NT2/D1 (cell line): Measurements from ENCODE around the gene METTL27.
"Not testable (repeated sequence)": the region's sequence is repeated elsewhere in the genome, so short reads cannot be mapped to it uniquely, and the experiment has no call there.

Experiments
- DNase-seq: peaks from one replicate; pipeline ENCODE4 v3.0.0-alpha.2; 2011; ENCODE audit warnings: low read depth, low spot score
- H3K27me3 ChIP-seq: 2 replicates; pipeline ENCODE4 v1.6.0; 2011; ENCODE audit warnings: mild to moderate bottlenecking; ENCODE audit not compliant: insufficient read length, insufficient read depth
- H3K36me3 ChIP-seq: 2 replicates; pipeline ENCODE4 v1.6.1; 2011; ENCODE audit warnings: mild to moderate bottlenecking, low read length, mixed read lengths; ENCODE audit not compliant: insufficient read depth, insufficient read length
- H3K4me1 ChIP-seq: 2 replicates; pipeline ENCODE4 v1.5.1; 2011; ENCODE audit not compliant: insufficient read depth, insufficient read length
- H3K4me3 ChIP-seq: 2 replicates; pipeline ENCODE4 v1.5.1; 2011; ENCODE audit warnings: low read depth; ENCODE audit not compliant: insufficient read length
- H3K9ac ChIP-seq: 2 replicates; pipeline ENCODE4 v1.6.0; 2011; ENCODE audit warnings: low read depth; ENCODE audit not compliant: insufficient read length
- H3K9me3 ChIP-seq: 2 replicates; pipeline ENCODE4 v1.5.1; 2011; ENCODE audit warnings: mild to moderate bottlenecking, low read length; ENCODE audit not compliant: insufficient read depth
- SUZ12 ChIP-seq: IDR thresholded peaks from 2 replicates; pipeline ENCODE4 v1.6.1; 2011; ENCODE audit not compliant: insufficient read length, insufficient read depth; ENCODE audit errors: extremely low read depth
- YY1 ChIP-seq: IDR thresholded peaks from 2 replicates; pipeline ENCODE4 v1.6.1; 2011; ENCODE audit not compliant: insufficient read length, insufficient read depth
- ZNF274 ChIP-seq: IDR thresholded peaks from 2 replicates; pipeline ENCODE4 v1.6.1; 2011; ENCODE audit warnings: mild to moderate bottlenecking, low read depth, low read length

METTL27 gene

DNA sequence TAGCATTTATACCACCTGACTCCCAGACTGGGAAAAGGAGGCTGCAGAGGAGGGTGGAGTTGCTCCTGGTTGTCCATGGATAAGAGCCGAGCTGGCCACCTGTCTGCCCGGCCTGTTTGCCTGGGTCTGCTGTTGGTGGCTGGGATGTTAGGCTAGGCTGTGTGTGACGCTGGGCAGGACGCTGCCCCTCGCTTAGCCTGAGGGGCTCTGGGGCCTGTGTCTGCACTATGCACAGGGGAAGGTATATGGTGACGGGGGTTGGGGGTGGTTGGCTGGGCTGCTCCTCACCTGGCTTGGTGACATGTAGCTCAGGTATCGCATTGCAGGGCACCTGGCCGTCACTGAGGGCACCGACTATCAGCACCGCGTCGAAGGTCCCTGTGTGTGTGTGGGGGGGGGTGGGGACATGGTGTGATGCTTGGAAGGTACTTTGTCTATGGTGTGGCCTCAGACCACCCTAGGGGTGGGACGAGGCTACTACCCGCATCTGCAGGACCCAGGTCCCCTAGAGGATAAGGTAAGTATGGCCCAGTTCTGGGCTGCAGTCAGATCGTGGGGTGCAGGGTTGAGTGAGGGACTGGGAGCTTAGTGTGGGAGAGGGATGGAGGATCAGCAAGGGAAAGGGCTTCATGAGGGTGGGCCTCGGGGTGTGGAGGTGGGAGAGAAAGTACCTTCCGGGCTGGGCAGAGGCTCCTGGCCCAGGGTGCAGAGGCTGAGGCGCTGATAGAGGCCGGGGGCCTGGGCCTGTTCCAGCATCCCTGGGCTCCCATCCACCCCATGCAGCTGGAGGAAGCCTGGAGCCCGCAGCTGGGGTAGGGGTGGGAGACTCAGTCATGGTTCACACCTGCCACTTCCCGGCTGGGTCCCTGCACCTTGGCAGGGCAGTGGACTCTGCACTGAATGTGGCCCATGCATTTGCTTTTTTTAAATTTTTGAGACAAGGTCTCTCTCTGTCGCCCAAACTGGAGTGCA is 2.3 kb downstream of the METTL27 start:
- no peak for TF ChIP-seq SUZ12
- TF ChIP-seq ZNF274: no peak
- no peak for TF ChIP-seq YY1
- no peak overlapping the region for H3K4me3 ChIP-seq
- H3K4me1 ChIP-seq: peaks cover 2% of the 10 kb centered on the region
- DNase-seq: no peak
- H3K36me3 ChIP-seq: no peaks in the 10 kb centered on the region
- no peaks in the 10 kb centered on the region for H3K9me3 ChIP-seq
- no peak overlapping the region for H3K9ac ChIP-seq
- no peaks in the 10 kb centered on the region for H3K27me3 ChIP-seq

GRCh38 chr7:73839290-73839689 is 3.0 kb downstream of the METTL27 start:
- Histone ChIP-seq H3K9ac (no peak overlapping the region), H3K27me3 (no peaks in the 10 kb centered on the region), H3K4me1 (peaks cover 2% of the 10 kb centered on the region), H3K4me3 (no peak overlapping the region), H3K9me3 (no peaks in the 10 kb centered on the region; the same call in 1 of the 2 replicates), H3K36me3 (no peaks in the 10 kb centered on the region)
- no peak for DNase-seq
- TF ChIP-seq ZNF274: no peak

DNA sequence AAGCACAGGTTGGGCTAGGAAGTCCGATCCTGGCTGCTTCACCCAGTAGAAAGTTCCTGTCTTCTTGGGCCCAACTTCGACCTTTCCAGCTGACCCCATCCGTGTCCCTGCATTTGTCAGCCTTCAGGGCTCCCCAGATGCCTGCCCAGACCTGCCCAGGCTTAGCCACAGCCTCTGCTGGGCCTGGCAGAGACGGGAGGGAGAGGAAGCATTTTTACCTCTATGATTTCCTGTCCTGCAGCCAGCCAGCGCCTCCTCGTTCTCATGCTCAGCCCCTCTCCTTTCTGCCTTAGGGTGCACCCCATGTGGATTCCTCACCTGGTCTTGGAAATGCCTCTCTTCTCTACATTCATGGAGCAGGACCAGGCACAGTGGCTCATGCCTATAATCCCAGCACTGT is 3.7 kb downstream of the METTL27 start:
- DNase-seq: no peak
- Histone ChIP-seq H3K9ac (no peak overlapping the region), H3K4me1 (peaks cover 2% of the 10 kb centered on the region), H3K36me3 (no peaks in the 10 kb centered on the region), H3K9me3 (no peaks in the 10 kb centered on the region; the same call in 1 of the 2 replicates), H3K27me3 (no peaks in the 10 kb centered on the region), H3K4me3 (no peak overlapping the region)
- TF ChIP-seq ZNF274: no peak
- TF ChIP-seq YY1: no peak
- TF ChIP-seq SUZ12: no peak

DNA sequence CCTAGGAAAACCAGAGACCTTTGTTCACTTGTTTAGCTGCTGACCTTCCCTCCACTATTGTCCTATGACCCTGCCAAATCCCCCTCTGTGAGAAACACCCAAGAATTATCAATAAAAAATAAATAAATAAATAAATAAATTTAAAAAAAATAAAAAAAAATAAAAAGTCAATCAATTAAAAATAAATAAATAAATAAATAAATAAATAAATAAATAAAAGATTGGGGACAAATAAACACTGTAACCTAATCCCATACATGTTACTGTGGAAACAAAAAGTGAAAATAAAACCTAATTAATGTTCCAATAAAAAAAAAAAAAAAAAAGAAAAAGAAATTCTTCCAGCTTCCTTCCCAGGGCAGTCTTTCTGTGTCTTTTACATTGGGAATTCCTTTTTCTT is 5.1 kb downstream of the METTL27 start:
- H3K27me3 ChIP-seq, H3K36me3 ChIP-seq, DNase-seq, H3K4me3 ChIP-seq, H3K9ac ChIP-seq, H3K9me3 ChIP-seq, H3K4me1 ChIP-seq: not testable (repeated sequence)

GRCh38 chr7:73834626-73835191 is 7.6 kb downstream of the METTL27 start:
- peaks cover 19% of the 10 kb centered on the region for H3K4me1 ChIP-seq
- H3K27me3 ChIP-seq: no peaks in the 10 kb centered on the region
- no peaks in the 10 kb centered on the region for H3K36me3 ChIP-seq
- TF ChIP-seq YY1 (no peak), ZNF274 (no peak), SUZ12 (no peak)
- DNase-seq: no peak
- H3K9me3 ChIP-seq: no peaks in the 10 kb centered on the region; the same call in 1 of the 2 replicates
- H3K9ac ChIP-seq: no peak overlapping the region
- no peak overlapping the region for H3K4me3 ChIP-seq

DNA sequence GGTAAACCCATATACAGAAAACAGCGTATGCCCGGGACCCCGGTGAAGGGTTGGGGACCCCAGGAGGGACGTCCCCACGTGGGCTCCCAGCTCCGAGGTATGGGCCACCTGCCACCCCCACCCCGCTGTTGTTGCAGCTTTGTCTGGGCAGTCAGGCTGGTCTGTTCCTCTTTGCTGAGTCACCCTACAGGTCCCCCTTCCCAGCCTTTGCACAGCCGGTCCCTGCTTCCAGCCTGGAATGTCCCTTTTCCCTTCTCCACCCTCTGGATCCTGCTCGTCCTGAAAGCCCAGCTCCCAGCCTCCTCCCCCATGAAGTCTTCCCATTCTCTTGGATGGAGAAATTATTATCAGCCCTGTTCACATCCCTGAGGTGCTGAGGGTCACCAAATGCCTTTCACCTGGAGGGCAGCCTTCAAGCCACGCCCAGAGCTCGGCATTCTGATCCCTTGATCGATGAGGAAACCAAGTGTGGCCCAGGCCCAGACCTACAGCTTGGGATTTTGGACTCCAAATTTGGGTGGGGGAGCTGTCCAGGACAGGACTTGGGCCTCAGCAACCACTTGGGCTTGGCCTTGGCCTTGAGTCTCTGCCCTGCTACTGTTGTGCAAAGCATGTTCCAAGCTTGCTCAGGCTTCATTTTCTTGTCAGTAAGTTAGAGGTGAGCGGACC is 8.9 kb downstream of the METTL27 start:
- Histone ChIP-seq H3K4me3 (no peak overlapping the region), H3K9ac (no peak overlapping the region), H3K4me1 (peaks cover 19% of the 10 kb centered on the region), H3K27me3 (no peaks in the 10 kb centered on the region), H3K36me3 (no peaks in the 10 kb centered on the region), H3K9me3 (no peaks in the 10 kb centered on the region; the same call in 1 of the 2 replicates)
- DNase-seq: no peak
- TF ChIP-seq YY1 (no peak), ZNF274 (no peak), SUZ12 (no peak)

DNA sequence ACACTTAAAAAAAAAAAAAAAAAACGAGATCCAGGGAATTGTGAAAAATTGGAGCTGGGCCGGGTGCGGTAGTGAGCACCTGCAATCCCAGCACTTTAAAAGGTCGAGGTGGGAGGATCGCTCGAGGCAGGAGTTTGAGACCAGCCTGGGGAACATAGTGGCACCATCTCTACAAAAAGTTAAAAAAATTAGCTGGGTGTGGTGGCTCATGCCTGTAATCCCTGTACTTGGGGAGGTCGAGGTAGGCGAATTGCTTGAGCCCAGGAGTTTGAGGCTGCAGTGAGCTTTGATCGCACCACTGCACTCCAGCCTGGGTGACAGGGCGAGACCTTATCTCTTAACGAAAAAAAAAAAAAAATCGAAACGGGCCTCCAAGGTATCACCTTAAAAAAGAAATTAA is 9.5 kb downstream of the METTL27 start:
- Histone ChIP-seq H3K9me3 (no peaks in the 10 kb centered on the region; the same call in 1 of the 2 replicates), H3K36me3 (no peaks in the 10 kb centered on the region), H3K27me3 (no peaks in the 10 kb centered on the region), H3K4me3 (no peak overlapping the region), H3K4me1 (peaks cover 19% of the 10 kb centered on the region), H3K9ac (peak overlapping the region; percentile 42)
- TF ChIP-seq YY1 (no peak), SUZ12 (no peak), ZNF274 (no peak)
- DNase-seq: no peak
